ENCODE data around the gene PPP6R3. TPM values are rescaled to one million over a fixed set of nuclear protein-coding genes. Genes with fewer than 3 reads are reported as not detected.

Gene PPP6R3
- total RNA-seq, 1 donor from 2014 or later: 115 TPM

DNA sequence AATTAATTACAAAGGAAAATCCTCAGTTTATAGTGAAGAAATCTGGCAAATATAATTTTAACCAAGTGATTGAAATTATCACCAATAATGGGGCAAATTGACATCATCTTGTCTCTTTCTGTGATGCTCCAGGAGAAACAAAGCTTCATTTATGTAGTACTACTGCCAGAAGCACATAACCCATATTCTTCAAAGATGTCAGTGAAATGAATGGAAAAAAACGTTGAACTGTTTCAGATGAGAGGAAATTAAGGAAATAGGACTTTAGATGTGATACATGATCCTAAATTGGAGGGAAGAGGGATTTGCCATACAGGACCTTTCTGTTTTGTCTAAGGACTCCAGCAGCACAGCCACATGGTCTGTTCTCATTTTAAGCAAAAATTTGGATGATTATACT is 57.6 kb downstream of the PPP6R3 start:
- H3K36me3 Mint-ChIP-seq (ENCODE audit: low read depth, unreplicated experiment): peaks cover 40% of the 10 kb centered on the region
- DNase-seq (ENCODE audit: low spot score): no peak
- H3K9me3 Mint-ChIP-seq (ENCODE audit: unreplicated experiment): no peaks in the 10 kb centered on the region
- H3K27ac Mint-ChIP-seq (ENCODE audit: unreplicated experiment): no peak overlapping the region
- TF ChIP-seq CTCF (IDR thresholded peaks at IDR 0.05; ENCODE audit: unreplicated experiment): no peak
- no peak overlapping the region for H3K4me3 Mint-ChIP-seq (ENCODE audit: unreplicated experiment)
- H3K27me3 Mint-ChIP-seq (ENCODE audit: unreplicated experiment): peaks cover 4% of the 10 kb centered on the region
- H3K4me1 Mint-ChIP-seq (ENCODE audit: unreplicated experiment): peaks cover 32% of the 10 kb centered on the region

- Mint-ChIP-seq H3K4me3 (ENCODE audit: unreplicated experiment) (no peak overlapping the region), H3K27me3 (ENCODE audit: unreplicated experiment) (no peaks in the 10 kb centered on the region), H3K36me3 (ENCODE audit: low read depth, unreplicated experiment) (peaks cover 32% of the 10 kb centered on the region), H3K9me3 (ENCODE audit: unreplicated experiment) (no peaks in the 10 kb centered on the region), H3K4me1 (ENCODE audit: unreplicated experiment) (peaks cover 55% of the 10 kb centered on the region), H3K27ac (ENCODE audit: unreplicated experiment) (peak overlapping the region; percentile 34)
- no peak for TF ChIP-seq CTCF (IDR thresholded peaks at IDR 0.05; ENCODE audit: unreplicated experiment)
- DNase-seq (ENCODE audit: low spot score): no peak
Observed at GRCh38 chr11:68521969-68522652, 61.6 kb downstream of the PPP6R3 start.

- peaks cover 60% of the 10 kb centered on the region for H3K4me1 Mint-ChIP-seq (ENCODE audit: unreplicated experiment)
- no peak for TF ChIP-seq CTCF (IDR thresholded peaks at IDR 0.05; ENCODE audit: unreplicated experiment)
- H3K36me3 Mint-ChIP-seq (ENCODE audit: low read depth, unreplicated experiment): peaks cover 39% of the 10 kb centered on the region
- H3K4me3 Mint-ChIP-seq (ENCODE audit: unreplicated experiment): peak overlapping the region; percentile 10
- H3K27ac Mint-ChIP-seq (ENCODE audit: unreplicated experiment): peak overlapping the region; percentile 99
- no peak for DNase-seq (ENCODE audit: low spot score)
- no peaks in the 10 kb centered on the region for H3K27me3 Mint-ChIP-seq (ENCODE audit: unreplicated experiment)
- no peaks in the 10 kb centered on the region for H3K9me3 Mint-ChIP-seq (ENCODE audit: unreplicated experiment)
Observed at GRCh38 chr11:68523033-68523432, 62.5 kb downstream of the PPP6R3 start.

- DNase-seq (ENCODE audit: low spot score): no peak
- no peak overlapping the region for H3K4me3 Mint-ChIP-seq (ENCODE audit: unreplicated experiment)
- TF ChIP-seq CTCF (IDR thresholded peaks at IDR 0.05; ENCODE audit: unreplicated experiment): no peak
- H3K27ac Mint-ChIP-seq (ENCODE audit: unreplicated experiment): peak overlapping the region; percentile 99
- no peaks in the 10 kb centered on the region for H3K9me3 Mint-ChIP-seq (ENCODE audit: unreplicated experiment)
- peaks cover 67% of the 10 kb centered on the region for H3K4me1 Mint-ChIP-seq (ENCODE audit: unreplicated experiment)
- no peaks in the 10 kb centered on the region for H3K27me3 Mint-ChIP-seq (ENCODE audit: unreplicated experiment)
- H3K36me3 Mint-ChIP-seq (ENCODE audit: low read depth, unreplicated experiment): peaks cover 39% of the 10 kb centered on the region
Observed at GRCh38 chr11:68523743-68524142, 63.2 kb downstream of the PPP6R3 start.

DNA sequence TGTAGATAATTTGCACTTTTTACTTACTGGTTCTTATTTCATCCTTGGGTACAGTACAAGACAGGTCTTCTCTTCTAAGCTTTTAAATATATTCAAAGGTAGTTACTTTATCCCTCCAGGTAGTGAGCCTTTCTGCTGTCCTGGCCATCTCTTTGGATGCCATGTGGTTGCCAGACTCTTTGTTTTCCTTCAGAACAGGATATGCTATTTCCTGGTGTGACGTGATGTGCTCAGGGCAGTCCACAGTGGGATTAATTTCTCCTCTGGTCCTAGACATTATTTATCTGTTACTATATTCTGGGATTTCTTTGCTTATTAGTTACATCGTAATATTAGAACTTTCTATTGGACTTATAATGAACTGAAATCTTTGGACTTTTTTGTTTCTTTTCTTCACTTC is 63.7 kb downstream of the PPP6R3 start:
- Mint-ChIP-seq H3K4me1 (ENCODE audit: unreplicated experiment) (peaks cover 65% of the 10 kb centered on the region), H3K36me3 (ENCODE audit: low read depth, unreplicated experiment) (peaks cover 39% of the 10 kb centered on the region), H3K27me3 (ENCODE audit: unreplicated experiment) (no peaks in the 10 kb centered on the region), H3K4me3 (ENCODE audit: unreplicated experiment) (peak overlapping the region; percentile 22), H3K9me3 (ENCODE audit: unreplicated experiment) (no peaks in the 10 kb centered on the region), H3K27ac (ENCODE audit: unreplicated experiment) (peak overlapping the region; percentile 99)
- no peak for TF ChIP-seq CTCF (IDR thresholded peaks at IDR 0.05; ENCODE audit: unreplicated experiment)
- no peak for DNase-seq (ENCODE audit: low spot score)
